ENCODE measurements around the gene RAPGEF4.

The RAPGEF4 gene

GRCh38 chr2:172967036-172967982, 231.7 kb downstream of the RAPGEF4 start:
- no peak for DNase-seq (ENCODE audit: low spot score)

- DNase-seq (ENCODE audit: low spot score) = peak; percentile 69
Observed at GRCh38 chr2:172968061-172968469, 232.4 kb downstream of the RAPGEF4 start.

DNA sequence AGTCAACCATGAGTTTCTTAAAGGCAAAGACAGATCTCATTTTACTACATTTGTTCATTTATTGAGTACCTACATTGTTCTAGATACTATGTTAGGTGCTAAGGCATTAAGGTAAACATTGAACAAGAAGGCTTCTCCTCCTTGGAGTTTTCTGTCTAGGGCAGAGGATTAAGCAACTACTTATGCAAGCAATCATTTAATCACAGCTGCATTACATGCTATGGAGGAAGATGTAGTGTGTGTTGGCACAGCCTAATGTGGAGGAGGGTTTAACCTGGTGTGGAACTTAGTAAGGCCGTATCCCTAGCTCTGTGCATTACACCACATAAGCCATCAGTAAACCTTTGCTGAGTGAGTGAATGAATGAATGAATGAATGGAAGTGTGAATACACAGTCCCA, 233.5 kb downstream of the RAPGEF4 start:
- no peak for DNase-seq (ENCODE audit: low spot score)

DNA sequence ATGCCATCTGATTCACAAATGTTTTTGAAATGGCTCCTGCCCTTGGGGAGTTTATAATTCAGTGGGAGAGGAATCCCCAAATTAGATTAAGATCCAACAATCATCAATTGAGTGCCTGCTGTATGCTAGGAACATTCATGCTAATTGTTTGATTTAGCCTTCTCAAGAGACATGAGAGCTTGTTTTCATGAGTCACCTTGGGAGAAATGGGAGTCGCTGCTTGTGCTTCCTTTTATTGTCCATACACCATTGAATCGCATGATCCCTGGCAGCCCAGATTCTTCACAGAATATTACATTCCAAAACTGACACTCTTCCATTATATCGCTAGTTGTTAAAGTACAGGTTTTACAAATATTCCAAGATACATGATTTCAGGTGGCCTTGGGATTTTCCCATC, 234.0 kb downstream of the RAPGEF4 start:
- DNase-seq (ENCODE audit: low spot score) = no peak

- DNase-seq (ENCODE audit: low spot score) = no peak
Observed at GRCh38 chr2:172970660-172971059, 235.0 kb downstream of the RAPGEF4 start.

DNA sequence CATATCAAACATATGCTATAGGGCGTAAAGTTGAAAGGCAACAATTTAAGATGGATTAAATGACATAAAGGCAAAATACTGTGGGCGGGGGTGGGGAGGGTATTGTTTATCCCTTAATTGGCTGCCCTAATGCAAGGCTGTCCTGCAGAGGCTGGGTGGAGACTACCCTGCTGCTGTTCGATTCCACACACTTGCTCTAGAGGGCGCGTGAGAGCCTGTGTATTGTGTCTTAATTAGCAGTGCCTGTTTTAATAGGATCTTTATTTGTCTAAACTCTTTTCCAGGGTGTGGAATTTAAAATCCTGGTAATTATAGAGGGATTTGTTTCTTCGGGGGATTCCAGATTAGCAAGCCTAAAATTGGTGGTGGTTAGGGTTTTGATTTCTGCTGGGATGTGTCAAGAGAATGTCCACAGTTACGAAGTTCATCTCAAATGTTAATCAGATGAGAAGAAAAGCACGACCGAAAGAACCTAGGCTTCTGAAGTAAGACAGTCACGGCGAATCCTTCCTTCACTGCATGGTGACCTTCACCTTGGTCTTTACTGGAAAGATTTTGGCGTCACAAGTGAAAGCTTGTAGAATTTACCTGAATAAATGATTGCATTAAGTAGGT, 236.5 kb downstream of the RAPGEF4 start:
- DNase-seq (ENCODE audit: low spot score) = peak; percentile 39

DNA sequence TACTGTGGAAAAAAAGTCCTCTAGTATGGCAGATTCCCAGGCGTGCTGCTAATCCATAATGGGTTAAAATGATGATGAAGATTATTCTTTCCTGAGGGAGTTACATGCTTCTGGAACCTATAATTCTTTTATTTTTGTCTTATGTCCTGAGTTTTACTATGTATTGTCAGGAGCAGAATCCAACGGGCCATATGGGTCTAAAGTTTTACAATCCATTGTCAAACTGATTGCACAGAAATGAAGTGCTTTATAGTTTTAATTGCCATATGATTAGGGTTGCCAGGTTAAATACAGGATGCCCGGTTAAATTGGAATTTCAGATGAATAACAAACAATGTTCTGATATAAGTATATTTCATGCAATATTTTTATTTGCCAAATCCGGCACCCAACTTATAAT, 239.1 kb downstream of the RAPGEF4 start:
- no peak for DNase-seq (ENCODE audit: low spot score)

DNA sequence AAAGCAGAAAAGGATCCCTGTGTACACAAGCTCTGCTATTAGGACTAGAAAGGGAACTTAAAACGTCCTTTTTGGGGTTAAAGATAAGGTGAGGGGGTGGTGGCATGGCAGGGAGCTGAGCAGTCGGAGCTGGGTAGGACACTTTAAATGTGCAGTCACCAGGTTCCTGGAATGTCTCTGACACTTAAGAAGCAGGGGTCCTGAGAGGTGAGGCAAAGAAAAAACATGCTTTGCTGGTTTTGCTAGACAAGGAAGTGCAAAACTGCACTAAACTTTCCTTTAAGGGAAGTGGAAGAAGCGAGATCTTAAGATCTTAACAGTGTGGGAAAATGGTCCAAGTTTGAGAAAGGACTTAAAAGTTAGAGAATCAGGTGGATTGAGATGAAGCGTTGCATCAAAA, 240.5 kb downstream of the RAPGEF4 start:
- DNase-seq (ENCODE audit: low spot score) = no peak

- no peak for DNase-seq (ENCODE audit: low spot score)
Observed at GRCh38 chr2:172976816-172977215, 241.2 kb downstream of the RAPGEF4 start.

DNA sequence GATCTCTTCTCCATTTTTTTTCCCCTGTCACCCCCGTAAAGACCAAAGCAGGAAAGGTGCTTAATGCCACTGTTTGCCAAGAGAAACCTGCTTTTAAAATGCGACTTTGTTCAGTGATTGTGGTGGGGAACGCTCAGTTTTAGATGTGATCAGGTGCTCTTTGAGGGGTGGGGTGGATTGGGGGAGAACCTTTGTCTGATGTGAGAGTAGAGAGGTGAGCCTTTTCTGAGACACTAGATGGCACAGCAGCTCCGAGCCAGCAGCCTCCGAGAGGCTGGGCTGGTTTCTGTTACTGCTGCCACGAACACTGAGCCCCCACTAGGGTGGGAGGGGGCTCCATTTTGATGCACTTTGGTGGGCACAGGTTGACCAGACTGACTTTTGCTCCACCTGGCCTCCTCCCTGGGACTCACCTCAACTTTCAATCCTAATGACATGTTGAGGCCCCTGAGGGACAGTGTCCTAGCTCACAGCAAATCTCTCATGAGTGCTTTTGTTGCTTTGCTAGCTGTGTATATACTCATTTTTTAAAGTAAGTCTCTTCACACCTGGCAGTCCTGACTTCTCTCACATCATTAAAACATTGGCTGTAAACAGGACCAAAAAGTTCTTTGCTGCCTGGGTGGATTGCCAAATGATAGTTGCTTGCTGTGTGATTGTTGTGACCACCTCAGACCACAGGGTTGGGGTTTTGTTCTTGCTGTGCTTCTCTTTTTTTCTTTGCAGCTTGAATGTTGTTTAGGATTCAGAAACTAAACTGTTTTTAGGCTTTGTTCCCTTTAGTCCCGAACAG, 241.8 kb downstream of the RAPGEF4 start:
- DNase-seq (ENCODE audit: low spot score) = no peak

DNA sequence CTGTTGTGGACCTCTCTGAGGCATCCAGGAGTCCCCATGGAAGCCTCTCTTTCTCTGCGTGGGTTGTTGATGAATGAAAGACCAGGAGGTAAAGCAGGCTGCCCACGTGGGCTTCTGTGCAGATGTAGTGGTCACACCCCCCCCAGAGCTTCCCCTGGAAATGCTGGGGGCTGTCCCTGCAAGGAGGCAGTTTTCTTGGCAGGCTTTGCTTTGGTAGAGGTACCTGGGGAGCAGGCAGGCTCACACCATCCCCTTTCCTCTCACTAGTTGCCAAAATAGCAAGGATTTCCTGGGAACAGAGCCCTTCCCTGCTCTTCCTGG, 242.4 kb downstream of the RAPGEF4 start:
- DNase-seq (ENCODE audit: low spot score) = no peak

GRCh38 chr2:172985139-172985892, 249.7 kb downstream of the RAPGEF4 start:
- DNase-seq (ENCODE audit: low spot score) = peak; percentile 92

DNA sequence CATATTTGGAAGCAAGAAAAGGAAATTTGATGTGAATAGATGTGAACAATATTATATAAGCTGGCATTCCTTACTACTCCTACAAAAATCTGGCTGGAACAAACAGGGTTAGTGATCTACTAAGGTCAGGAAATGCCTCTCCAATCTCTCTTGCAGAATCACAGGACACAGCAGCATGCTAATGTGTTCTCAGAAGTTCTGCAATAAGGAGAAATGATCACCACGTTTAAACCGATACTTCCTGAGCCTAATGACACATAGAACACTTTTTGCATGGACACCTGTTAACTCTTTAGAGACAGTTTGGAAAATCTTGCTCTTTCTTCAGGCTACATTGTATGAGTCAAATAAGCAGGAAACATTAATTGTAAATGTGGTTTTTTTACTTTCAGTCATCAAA, 250.4 kb downstream of the RAPGEF4 start:
- DNase-seq (ENCODE audit: low spot score) = peak; percentile 50

DNA sequence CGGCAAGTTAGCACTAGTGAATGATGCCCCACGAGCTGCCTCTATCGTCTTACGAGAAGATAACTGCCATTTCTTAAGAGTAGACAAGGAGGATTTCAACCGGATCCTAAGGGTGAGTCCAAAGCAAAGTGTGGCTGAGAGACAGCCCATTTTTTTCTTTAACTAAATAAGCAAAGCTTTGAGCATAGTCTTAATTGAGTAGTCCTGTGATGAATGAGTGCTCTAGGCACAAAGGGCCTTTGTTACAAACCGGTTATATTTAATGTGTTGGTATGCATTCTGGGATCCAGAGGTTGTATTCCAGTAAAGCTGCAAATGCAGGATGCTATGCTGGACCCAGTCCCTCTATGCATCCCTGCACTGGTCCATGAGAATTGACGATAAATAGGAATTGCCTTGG, 253.1 kb downstream of the RAPGEF4 start:
- no peak for DNase-seq (ENCODE audit: low spot score)

GRCh38 chr2:172991031-172991430, 255.4 kb downstream of the RAPGEF4 start:
- DNase-seq (ENCODE audit: low spot score) = no peak

- DNase-seq (ENCODE audit: low spot score) = no peak
Observed at GRCh38 chr2:172993139-172993538, 257.5 kb downstream of the RAPGEF4 start.

GRCh38 chr2:172993931-172994717, 258.5 kb downstream of the RAPGEF4 start:
- no peak for DNase-seq (ENCODE audit: low spot score)

- no peak for DNase-seq (ENCODE audit: low spot score)
Observed at GRCh38 chr2:172994864-172995263, 259.2 kb downstream of the RAPGEF4 start.

DNA sequence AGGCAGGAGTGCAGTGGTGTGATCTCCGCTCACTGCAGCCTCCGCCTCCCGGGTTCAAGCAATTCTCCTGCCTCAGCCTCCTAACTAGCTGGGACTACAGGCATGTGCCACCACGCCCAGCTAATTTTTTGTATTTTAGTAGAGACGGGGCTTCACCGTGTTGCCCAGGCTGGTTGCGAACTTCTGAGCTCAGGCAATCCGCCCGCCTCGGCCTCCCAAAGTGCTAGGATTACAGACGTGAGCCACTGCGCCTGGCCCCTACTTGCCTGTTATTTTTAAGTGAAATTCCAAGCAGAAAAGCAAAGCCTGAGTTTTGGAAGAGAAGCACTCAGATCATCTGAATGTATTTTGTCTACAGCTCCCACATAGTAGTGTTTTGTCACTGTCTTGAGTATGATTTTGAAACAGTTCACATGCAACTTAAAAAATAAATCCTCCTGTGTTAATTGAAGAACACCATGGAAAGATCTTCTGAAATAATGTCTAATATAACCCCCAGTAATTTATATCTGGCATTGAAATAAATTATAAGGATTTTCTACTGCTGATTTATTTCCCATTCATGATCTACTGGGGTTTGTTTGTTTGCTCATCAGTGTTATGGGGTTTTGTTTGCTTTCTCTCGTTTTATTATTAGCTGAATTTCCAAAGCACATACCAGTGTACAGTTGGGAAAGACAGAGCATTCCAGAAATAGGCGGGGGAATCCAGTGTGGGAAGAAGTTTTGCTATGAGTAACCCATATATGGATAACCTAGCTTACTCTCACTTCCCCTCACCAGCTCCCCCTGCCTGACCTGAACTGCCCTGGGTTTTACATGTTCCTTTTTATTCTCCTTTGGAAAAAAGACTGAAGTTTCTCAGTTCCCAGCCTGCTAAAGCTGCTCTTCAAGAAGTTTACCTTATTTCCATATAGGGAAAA, 259.9 kb downstream of the RAPGEF4 start:
- DNase-seq (ENCODE audit: low spot score) = peak; percentile 78

DNA sequence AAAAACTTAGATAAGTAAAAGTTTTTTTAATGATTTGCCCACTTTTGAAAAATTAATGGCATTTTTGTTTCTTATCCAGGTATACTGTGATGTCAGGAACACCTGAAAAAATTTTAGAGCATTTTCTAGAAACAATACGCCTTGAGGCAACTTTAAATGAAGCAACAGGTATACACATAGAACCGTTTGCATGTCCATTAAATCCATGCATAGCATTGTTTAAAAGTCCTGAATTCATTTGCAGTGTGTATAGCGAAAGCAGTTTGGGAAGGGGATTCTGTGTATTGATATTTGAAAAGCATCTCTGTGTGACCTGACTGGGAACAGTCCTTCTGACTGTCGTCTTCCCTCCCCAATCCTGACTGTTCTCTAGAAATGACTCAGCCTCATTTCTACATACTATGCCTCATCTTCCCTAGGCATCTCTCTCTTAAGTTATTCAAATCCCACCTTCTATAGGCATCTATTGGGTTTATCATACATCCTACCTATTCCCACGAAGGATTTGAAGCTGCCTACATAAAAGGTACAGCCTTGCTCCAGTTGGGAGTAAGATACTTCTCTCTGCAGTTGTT, 260.8 kb downstream of the RAPGEF4 start:
- peak; percentile 27 for DNase-seq (ENCODE audit: low spot score)

Measured in kidney tubule cell (primary cell).